ENCODE data around the gene C17orf107. TPM values are rescaled to one million over a fixed set of nuclear protein-coding genes. Genes with fewer than 3 reads are reported as not detected.

The C17orf107 gene
- total RNA-seq, 1 donor from 2014 or later = 1.8 TPM

- H3K27me3 Mint-ChIP-seq (ENCODE audit: low read depth) = peaks cover 7% of the 10 kb centered on the region
- peaks cover 56% of the 10 kb centered on the region for H3K4me1 Mint-ChIP-seq
- no peak for TF ChIP-seq CTCF (conservative IDR thresholded peaks at IDR 0.05)
- H3K27ac Mint-ChIP-seq (ENCODE audit: unreplicated experiment) = peak overlapping the region; percentile 67
- H3K9me3 Mint-ChIP-seq = no peaks in the 10 kb centered on the region
- H3K36me3 Mint-ChIP-seq (ENCODE audit: low read depth) = peaks cover 17% of the 10 kb centered on the region
- DNase-seq (ENCODE audit: low read depth, low spot score) = no peak
- H3K4me3 Mint-ChIP-seq = peak overlapping the region; percentile 96
These were observed 47.1 kb downstream of the C17orf107 start for GRCh38 chr17:4946312-4946976.

GRCh38 chr17:4947010-4947410 lies 47.7 kb downstream of the C17orf107 start:
- TF ChIP-seq CTCF (conservative IDR thresholded peaks at IDR 0.05) = no peak
- peaks cover 14% of the 10 kb centered on the region for H3K36me3 Mint-ChIP-seq (ENCODE audit: low read depth)
- peaks cover 7% of the 10 kb centered on the region for H3K27me3 Mint-ChIP-seq (ENCODE audit: low read depth)
- peaks cover 55% of the 10 kb centered on the region for H3K4me1 Mint-ChIP-seq
- no peak for DNase-seq (ENCODE audit: low read depth, low spot score)
- peak overlapping the region; percentile 96 for H3K4me3 Mint-ChIP-seq
- no peaks in the 10 kb centered on the region for H3K9me3 Mint-ChIP-seq
- H3K27ac Mint-ChIP-seq (ENCODE audit: unreplicated experiment) = peak overlapping the region; percentile 67

GRCh38 chr17:4947411-4948165 lies 48.3 kb downstream of the C17orf107 start:
- peaks cover 14% of the 10 kb centered on the region for H3K36me3 Mint-ChIP-seq (ENCODE audit: low read depth)
- peak overlapping the region; percentile 96 for H3K4me3 Mint-ChIP-seq
- no peak for TF ChIP-seq CTCF (conservative IDR thresholded peaks at IDR 0.05)
- peak overlapping the region; percentile 83 for H3K27ac Mint-ChIP-seq (ENCODE audit: unreplicated experiment)
- peaks cover 54% of the 10 kb centered on the region for H3K4me1 Mint-ChIP-seq
- DNase-seq (ENCODE audit: low read depth, low spot score) = peak; percentile 35
- H3K27me3 Mint-ChIP-seq (ENCODE audit: low read depth) = peaks cover 7% of the 10 kb centered on the region
- H3K9me3 Mint-ChIP-seq = no peaks in the 10 kb centered on the region

GRCh38 chr17:4948166-4948930 lies 49.0 kb downstream of the C17orf107 start, which contains the start of gene PFN1:
PFN1 (minus strand) TSS chr17:4948530; CDS start chr17:4948394, 136 bp downstream.
- H3K27ac Mint-ChIP-seq (ENCODE audit: unreplicated experiment) = peak within 1 kb of the TSS; percentile 97
- no peak for TF ChIP-seq CTCF (conservative IDR thresholded peaks at IDR 0.05)
- DNase-seq (ENCODE audit: low read depth, low spot score) = peak; percentile 66
- peak within 1 kb of the TSS; percentile 96 for H3K4me3 Mint-ChIP-seq
- H3K36me3 Mint-ChIP-seq (ENCODE audit: low read depth) = peaks cover 14% of the 10 kb centered on the region
- peaks cover 48% of the 10 kb centered on the region for H3K4me1 Mint-ChIP-seq
- H3K9me3 Mint-ChIP-seq = no peaks in the 10 kb centered on the region
- peaks cover 7% of the 10 kb centered on the region for H3K27me3 Mint-ChIP-seq (ENCODE audit: low read depth)

GRCh38 chr17:4948931-4949320 lies 49.6 kb downstream of the C17orf107 start:
- peaks cover 7% of the 10 kb centered on the region for H3K27me3 Mint-ChIP-seq (ENCODE audit: low read depth)
- H3K36me3 Mint-ChIP-seq (ENCODE audit: low read depth) = peaks cover 14% of the 10 kb centered on the region
- DNase-seq (ENCODE audit: low read depth, low spot score) = peak; percentile 67
- H3K27ac Mint-ChIP-seq (ENCODE audit: unreplicated experiment) = peak overlapping the region; percentile 12
- H3K4me1 Mint-ChIP-seq = peaks cover 46% of the 10 kb centered on the region
- no peak for TF ChIP-seq CTCF (conservative IDR thresholded peaks at IDR 0.05)
- no peaks in the 10 kb centered on the region for H3K9me3 Mint-ChIP-seq
- peak overlapping the region; percentile 96 for H3K4me3 Mint-ChIP-seq
